GM23338 (cell line): ENCODE results near the gene CNTNAP2. TPM values are rescaled to one million over a fixed set of nuclear protein-coding genes. Genes with fewer than 3 reads are reported as not detected.

Source experiments
- ATAC-seq: fragments of 200-7000 bp; cut with Tn5 transposase; 3 replicates; pipeline ENCODE4 v1.9.1; 2020
- DNase-seq: peaks from one replicate; pipeline ENCODE4 v3.0.0-alpha.2; 2015; ENCODE audit warnings: low spot score
- H2AFZ ChIP-seq: fragments of 200-600 bp; sonication (generic); 2 replicates; pipeline ENCODE4 v1.8.0; 2016; ENCODE audit warnings: antibody characterized with exemption, mild to moderate bottlenecking, moderate library complexity
- H3F3A ChIP-seq: fragments of 200-600 bp; sonication (generic); replicated peaks from 2 replicates; pipeline ENCODE4 v1.8.0; 2017; ENCODE audit warnings: antibody characterized with exemption, mixed run types, low read depth
- H3K27ac ChIP-seq: fragments of 200-600 bp; sonication (generic); 2 replicates; pipeline ENCODE4 v1.6.1; 2016; ENCODE audit warnings: low read depth
- H3K27me3 ChIP-seq: fragments of 200-600 bp; sonication (generic); 2 replicates; pipeline ENCODE4 v1.8.0; 2016; ENCODE audit warnings: mild to moderate bottlenecking, mixed run types, moderate library complexity; ENCODE audit not compliant: insufficient read depth
- H3K36me3 ChIP-seq: fragments of 200-600 bp; sonication (generic); 2 replicates; pipeline ENCODE4 v1.8.0; 2016; ENCODE audit warnings: mild to moderate bottlenecking; ENCODE audit not compliant: insufficient read depth
- H3K4me1 ChIP-seq: fragments of 200-600 bp; sonication (generic); 2 replicates; pipeline ENCODE4 v1.8.0; 2016; ENCODE audit warnings: mild to moderate bottlenecking, moderate library complexity; ENCODE audit not compliant: insufficient read depth
- H3K4me2 ChIP-seq: fragments of 200-600 bp; sonication (generic); 2 replicates; pipeline ENCODE4 v1.7.1; 2017; ENCODE audit warnings: mixed run types
- H3K4me3 ChIP-seq: fragments of 200-600 bp; sonication (generic); 2 replicates; pipeline ENCODE4 v1.6.1; 2016; ENCODE audit warnings: mixed run types
- H3K79me2 ChIP-seq: fragments of 200-600 bp; sonication (generic); replicated peaks from 2 replicates; pipeline ENCODE4 v1.8.0; 2017; ENCODE audit warnings: mild to moderate bottlenecking; ENCODE audit not compliant: insufficient read depth
- H3K9me2 ChIP-seq: fragments of 200-600 bp; sonication (generic); 2 replicates; pipeline ENCODE4 v1.8.0; 2017; ENCODE audit not compliant: insufficient read depth
- H4K20me1 ChIP-seq: fragments of 200-600 bp; sonication (generic); replicated peaks from 2 replicates; pipeline ENCODE4 v1.8.0; 2017; ENCODE audit warnings: mild to moderate bottlenecking; ENCODE audit not compliant: insufficient read depth
- H3K27ac Mint-ChIP-seq: 2 replicates; pipeline ENCODE4 v1.8.0; 2020; ENCODE audit warnings: inconsistent platforms, mild to moderate bottlenecking, moderate library complexity, mixed read lengths
- H3K27me3 Mint-ChIP-seq: 3 replicates; pipeline ENCODE4 v1.8.0; 2022; ENCODE audit warnings: low read depth, mild to moderate bottlenecking, moderate library complexity, mixed read lengths, inconsistent platforms; ENCODE audit not compliant: insufficient read depth, poor library complexity
- H3K36me3 Mint-ChIP-seq: 3 replicates; pipeline ENCODE4 v1.8.0; 2021; ENCODE audit warnings: low read depth, mild to moderate bottlenecking, inconsistent platforms, moderate library complexity, mixed read lengths
- H3K4me1 Mint-ChIP-seq: 3 replicates; pipeline ENCODE4 v1.8.0; 2020; ENCODE audit warnings: mild to moderate bottlenecking, inconsistent platforms, mixed read lengths
- H3K4me3 Mint-ChIP-seq: 3 replicates; pipeline ENCODE4 v1.8.0; 2021; ENCODE audit warnings: moderate library complexity, mild to moderate bottlenecking, inconsistent platforms, mixed read lengths
- H3K9me3 Mint-ChIP-seq: 3 replicates; pipeline ENCODE4 v1.8.0; 2020; ENCODE audit warnings: moderate library complexity, mild to moderate bottlenecking, inconsistent platforms, mixed read lengths
- CREB1 ChIP-seq: fragments of 250-450 bp; sonication (Bioruptor Pico); IDR thresholded peaks from 2 replicates; pipeline ENCODE4 v1.5.0; 2020; ENCODE audit warnings: low read depth, mild to moderate bottlenecking, moderate library complexity
- EZH2 ChIP-seq: fragments of 200-600 bp; sonication (generic); IDR thresholded peaks from one replicate; pipeline ENCODE4 v1.8.0; 2017; ENCODE audit warnings: antibody characterized with exemption, mild to moderate bottlenecking, low read depth; ENCODE audit not compliant: unreplicated experiment
- EZH2phosphoT487 ChIP-seq: fragments of 200-600 bp; sonication (generic); IDR thresholded peaks from one replicate; pipeline ENCODE4 v1.8.1; 2018; ENCODE audit warnings: antibody characterized with exemption; ENCODE audit not compliant: unreplicated experiment
- STAT1 ChIP-seq: IDR thresholded peaks from one replicate; pipeline ENCODE4 v1.6.1; 2016; ENCODE audit warnings: antibody characterized with exemption; ENCODE audit not compliant: unreplicated experiment
- ZNF114 ChIP-seq: fragments of 250-450 bp; sonication (Bioruptor Pico); IDR thresholded peaks from 2 replicates; pipeline ENCODE4 v1.5.0; 2020; ENCODE audit warnings: mild to moderate bottlenecking, moderate library complexity
- polyA plus RNA-seq: library from polyadenylated mRNA; unstranded; fragments of >200 nt; fragmentation: Nextera tagmentation; extraction: Ambion mirVana; gene quantifications from 2 replicates; pipeline ENCODE4 v1.2.1, GENCODE V29; 2016
- total RNA-seq: library from RNA; depleted of rRNA; stranded (reverse); fragments of >200 nt; shearing (Covaris generic); gene quantifications from 2 replicates; pipeline ENCODE4 v1.2.3, GENCODE V29; 2014
- TF ChIP-seq, protein P1 (sequence below): IDR thresholded peaks from one replicate; pipeline ENCODE4 v1.6.1; 2018; ENCODE audit warnings: antibody characterized with exemption; ENCODE audit not compliant: unreplicated experiment
- TF ChIP-seq, protein P2 (sequence below): fragments of 250-450 bp; sonication (Bioruptor Pico); IDR thresholded peaks from 2 replicates; pipeline ENCODE4 v1.5.0; 2020; ENCODE audit warnings: mild to moderate bottlenecking, moderate library complexity

CNTNAP2 gene
- total and polyA plus RNA-seq, 2 experiments from 2014 or later: 38.2 to 61.3 TPM

DNA sequence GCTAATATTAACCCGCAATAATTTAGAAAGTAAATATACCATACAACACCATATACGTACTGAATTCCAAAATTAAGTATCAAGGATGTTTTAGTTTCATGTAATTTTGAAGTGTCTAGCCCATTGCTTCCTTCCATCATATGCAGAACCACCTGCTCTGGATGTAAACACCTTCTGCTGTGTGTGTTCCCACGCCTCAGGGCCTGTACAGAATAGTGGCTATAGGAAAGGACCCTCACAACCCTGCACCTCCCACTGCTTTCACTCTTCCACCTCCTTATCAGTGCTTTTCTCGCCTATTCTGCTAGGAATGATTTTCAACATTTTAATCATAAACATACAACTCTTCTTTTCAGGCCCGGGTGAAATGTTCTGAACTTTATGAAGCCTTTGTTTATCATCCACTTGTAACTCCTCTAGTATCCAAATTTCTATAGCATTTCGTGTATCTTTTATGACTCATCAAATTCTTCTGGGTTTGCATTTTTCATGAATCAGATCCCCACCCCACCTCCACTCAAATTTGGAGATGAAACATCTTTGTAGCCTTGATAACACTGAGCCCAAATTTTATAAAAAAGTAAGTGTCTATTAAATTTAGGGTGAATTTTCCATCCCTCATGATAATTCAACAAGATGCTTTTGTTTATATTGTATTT is 1367.2 kb downstream of the CNTNAP2 start:
- Histone ChIP-seq H3K4me3 (no peak overlapping the region), H3K36me3 (no peaks in the 10 kb centered on the region), H3K27ac (no peak overlapping the region), H4K20me1 (no peaks in the 10 kb centered on the region), H3K4me2 (no peak overlapping the region), H3K27me3 (no peaks in the 10 kb centered on the region), H3F3A (no peaks in the 10 kb centered on the region), H3K79me2 (no peaks in the 10 kb centered on the region), H3K9me2 (no peaks in the 10 kb centered on the region), H2AFZ (no peak overlapping the region), H3K4me1 (no peaks in the 10 kb centered on the region)
- H3K27me3 Mint-ChIP-seq: peaks cover 2% of the 10 kb centered on the region
- peaks cover 14% of the 10 kb centered on the region; the same call in 2 of the 3 replicates for H3K9me3 Mint-ChIP-seq
- no peaks in the 10 kb centered on the region; the same call in 2 of the 3 replicates for H3K36me3 Mint-ChIP-seq
- peaks cover 4% of the 10 kb centered on the region; the same call in 2 of the 3 replicates for H3K4me1 Mint-ChIP-seq
- no peak for TF ChIP-seq EZH2phosphoT487
- TF ChIP-seq, protein P1, sequence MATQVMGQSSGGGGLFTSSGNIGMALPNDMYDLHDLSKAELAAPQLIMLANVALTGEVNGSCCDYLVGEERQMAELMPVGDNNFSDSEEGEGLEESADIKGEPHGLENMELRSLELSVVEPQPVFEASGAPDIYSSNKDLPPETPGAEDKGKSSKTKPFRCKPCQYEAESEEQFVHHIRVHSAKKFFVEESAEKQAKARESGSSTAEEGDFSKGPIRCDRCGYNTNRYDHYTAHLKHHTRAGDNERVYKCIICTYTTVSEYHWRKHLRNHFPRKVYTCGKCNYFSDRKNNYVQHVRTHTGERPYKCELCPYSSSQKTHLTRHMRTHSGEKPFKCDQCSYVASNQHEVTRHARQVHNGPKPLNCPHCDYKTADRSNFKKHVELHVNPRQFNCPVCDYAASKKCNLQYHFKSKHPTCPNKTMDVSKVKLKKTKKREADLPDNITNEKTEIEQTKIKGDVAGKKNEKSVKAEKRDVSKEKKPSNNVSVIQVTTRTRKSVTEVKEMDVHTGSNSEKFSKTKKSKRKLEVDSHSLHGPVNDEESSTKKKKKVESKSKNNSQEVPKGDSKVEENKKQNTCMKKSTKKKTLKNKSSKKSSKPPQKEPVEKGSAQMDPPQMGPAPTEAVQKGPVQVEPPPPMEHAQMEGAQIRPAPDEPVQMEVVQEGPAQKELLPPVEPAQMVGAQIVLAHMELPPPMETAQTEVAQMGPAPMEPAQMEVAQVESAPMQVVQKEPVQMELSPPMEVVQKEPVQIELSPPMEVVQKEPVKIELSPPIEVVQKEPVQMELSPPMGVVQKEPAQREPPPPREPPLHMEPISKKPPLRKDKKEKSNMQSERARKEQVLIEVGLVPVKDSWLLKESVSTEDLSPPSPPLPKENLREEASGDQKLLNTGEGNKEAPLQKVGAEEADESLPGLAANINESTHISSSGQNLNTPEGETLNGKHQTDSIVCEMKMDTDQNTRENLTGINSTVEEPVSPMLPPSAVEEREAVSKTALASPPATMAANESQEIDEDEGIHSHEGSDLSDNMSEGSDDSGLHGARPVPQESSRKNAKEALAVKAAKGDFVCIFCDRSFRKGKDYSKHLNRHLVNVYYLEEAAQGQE: no peak
- no peak for TF ChIP-seq CREB1
- TF ChIP-seq, protein P2, sequence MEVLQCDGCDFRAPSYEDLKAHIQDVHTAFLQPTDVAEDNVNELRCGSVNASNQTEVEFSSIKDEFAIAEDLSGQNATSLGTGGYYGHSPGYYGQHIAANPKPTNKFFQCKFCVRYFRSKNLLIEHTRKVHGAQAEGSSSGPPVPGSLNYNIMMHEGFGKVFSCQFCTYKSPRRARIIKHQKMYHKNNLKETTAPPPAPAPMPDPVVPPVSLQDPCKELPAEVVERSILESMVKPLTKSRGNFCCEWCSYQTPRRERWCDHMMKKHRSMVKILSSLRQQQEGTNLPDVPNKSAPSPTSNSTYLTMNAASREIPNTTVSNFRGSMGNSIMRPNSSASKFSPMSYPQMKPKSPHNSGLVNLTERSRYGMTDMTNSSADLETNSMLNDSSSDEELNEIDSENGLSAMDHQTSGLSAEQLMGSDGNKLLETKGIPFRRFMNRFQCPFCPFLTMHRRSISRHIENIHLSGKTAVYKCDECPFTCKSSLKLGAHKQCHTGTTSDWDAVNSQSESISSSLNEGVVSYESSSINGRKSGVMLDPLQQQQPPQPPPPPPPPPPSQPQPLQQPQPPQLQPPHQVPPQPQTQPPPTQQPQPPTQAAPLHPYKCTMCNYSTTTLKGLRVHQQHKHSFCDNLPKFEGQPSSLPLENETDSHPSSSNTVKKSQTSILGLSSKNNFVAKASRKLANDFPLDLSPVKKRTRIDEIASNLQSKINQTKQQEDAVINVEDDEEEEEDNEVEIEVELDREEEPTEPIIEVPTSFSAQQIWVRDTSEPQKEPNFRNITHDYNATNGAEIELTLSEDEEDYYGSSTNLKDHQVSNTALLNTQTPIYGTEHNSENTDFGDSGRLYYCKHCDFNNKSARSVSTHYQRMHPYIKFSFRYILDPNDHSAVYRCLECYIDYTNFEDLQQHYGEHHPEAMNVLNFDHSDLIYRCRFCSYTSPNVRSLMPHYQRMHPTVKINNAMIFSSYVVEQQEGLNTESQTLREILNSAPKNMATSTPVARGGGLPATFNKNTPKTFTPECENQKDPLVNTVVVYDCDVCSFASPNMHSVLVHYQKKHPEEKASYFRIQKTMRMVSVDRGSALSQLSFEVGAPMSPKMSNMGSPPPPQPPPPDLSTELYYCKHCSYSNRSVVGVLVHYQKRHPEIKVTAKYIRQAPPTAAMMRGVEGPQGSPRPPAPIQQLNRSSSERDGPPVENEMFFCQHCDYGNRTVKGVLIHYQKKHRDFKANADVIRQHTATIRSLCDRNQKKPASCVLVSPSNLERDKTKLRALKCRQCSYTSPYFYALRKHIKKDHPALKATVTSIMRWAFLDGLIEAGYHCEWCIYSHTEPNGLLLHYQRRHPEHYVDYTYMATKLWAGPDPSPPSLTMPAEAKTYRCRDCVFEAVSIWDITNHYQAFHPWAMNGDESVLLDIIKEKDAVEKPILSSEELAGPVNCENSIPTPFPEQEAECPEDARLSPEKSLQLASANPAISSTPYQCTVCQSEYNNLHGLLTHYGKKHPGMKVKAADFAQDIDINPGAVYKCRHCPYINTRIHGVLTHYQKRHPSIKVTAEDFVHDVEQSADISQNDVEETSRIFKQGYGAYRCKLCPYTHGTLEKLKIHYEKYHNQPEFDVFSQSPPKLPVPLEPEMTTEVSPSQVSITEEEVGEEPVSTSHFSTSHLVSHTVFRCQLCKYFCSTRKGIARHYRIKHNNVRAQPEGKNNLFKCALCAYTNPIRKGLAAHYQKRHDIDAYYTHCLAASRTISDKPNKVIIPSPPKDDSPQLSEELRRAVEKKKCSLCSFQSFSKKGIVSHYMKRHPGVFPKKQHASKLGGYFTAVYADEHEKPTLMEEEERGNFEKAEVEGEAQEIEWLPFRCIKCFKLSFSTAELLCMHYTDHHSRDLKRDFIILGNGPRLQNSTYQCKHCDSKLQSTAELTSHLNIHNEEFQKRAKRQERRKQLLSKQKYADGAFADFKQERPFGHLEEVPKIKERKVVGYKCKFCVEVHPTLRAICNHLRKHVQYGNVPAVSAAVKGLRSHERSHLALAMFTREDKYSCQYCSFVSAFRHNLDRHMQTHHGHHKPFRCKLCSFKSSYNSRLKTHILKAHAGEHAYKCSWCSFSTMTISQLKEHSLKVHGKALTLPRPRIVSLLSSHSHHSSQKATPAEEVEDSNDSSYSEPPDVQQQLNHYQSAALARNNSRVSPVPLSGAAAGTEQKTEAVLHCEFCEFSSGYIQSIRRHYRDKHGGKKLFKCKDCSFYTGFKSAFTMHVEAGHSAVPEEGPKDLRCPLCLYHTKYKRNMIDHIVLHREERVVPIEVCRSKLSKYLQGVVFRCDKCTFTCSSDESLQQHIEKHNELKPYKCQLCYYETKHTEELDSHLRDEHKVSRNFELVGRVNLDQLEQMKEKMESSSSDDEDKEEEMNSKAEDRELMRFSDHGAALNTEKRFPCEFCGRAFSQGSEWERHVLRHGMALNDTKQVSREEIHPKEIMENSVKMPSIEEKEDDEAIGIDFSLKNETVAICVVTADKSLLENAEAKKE: no peak
- no peak for TF ChIP-seq ZNF114 (CRISPR knock-in tag)
- TF ChIP-seq STAT1: no peak
- TF ChIP-seq EZH2: no peak
- DNase-seq (no peak), ATAC-seq (no peak)
- no peak overlapping the region for H3K4me3 Mint-ChIP-seq
- H3K27ac Mint-ChIP-seq: no peak overlapping the region
